Esophagus squamous epithelium (tissue), 5 donors: Measurements from ENCODE around the gene TBCD. TPM values are rescaled to one million over a fixed set of nuclear protein-coding genes. Genes with fewer than 3 reads are reported as not detected.

ENCODE experiments used
- DNase-seq: peaks from one replicate; lab custom pipeline; 2025; lab: John Stamatoyannopoulos, UW
- H3K27ac ChIP-seq, 4 donors: fragments of 200-600 bp; sonication (generic); one replicate each; pipeline ENCODE4 v1.5.1; 2016 to 2019; ENCODE audit warnings: mild to moderate bottlenecking in 1 of 4
- H3K27me3 ChIP-seq, 4 donors: fragments of 200-600 bp; sonication (generic); 1 replicate in 3 of 4; 2 replicates in 1 of 4; pipeline versions ENCODE4 v1.5.1 to v1.6.0; 2017 to 2021; ENCODE audit warnings: antibody characterized with exemption in 1 of 4
- H3K36me3 ChIP-seq, 3 donors: fragments of 200-600 bp; sonication (generic); one replicate each; pipeline ENCODE4 v1.5.1; 2016 to 2019
- H3K4me1 ChIP-seq, 3 donors: fragments of 200-600 bp; sonication (generic); one replicate each; pipeline ENCODE4 v1.5.1; 2017 to 2019
- H3K4me3 ChIP-seq, 4 donors: fragments of 200-600 bp; sonication (generic); 1 replicate in 3 of 4; 2 replicates in 1 of 4; pipeline ENCODE4 v1.5.1; 2016 to 2019; ENCODE audit warnings: mild to moderate bottlenecking in 2 of 4, moderate library complexity in 1 of 4
- H3K9me3 ChIP-seq, 3 donors: fragments of 200-600 bp; sonication (generic); one replicate each; pipeline ENCODE4 v1.5.1; 2016 to 2019
- POLR2A ChIP-seq, 4 donors: fragments of 450-650 bp; IDR thresholded peaks; one replicate each; pipeline ENCODE4 v1.6.1; 2017; ENCODE audit warnings: antibody characterized with exemption in 4 of 4, mild to moderate bottlenecking in 4 of 4, moderate library complexity in 3 of 4
- WGBS, 2 donors: methylation state at CpG; one replicate each; pipeline ENCODE4 v1.1.5; 2018; 5-methylcytosine and 5-hydroxymethylcytosine counted together
- intact Hi-C: fragments of 100-400 bp; cut with DNase I; formaldehyde crosslinking; loops from one replicate; pipeline ENCODE4 v1.15.0; 2022
- total RNA-seq, 4 donors: library from RNA; depleted of rRNA; stranded (reverse); fragments of >200 nt; gene quantifications; one replicate each; pipeline ENCODE4 v1.1.0, GENCODE V29; 2016
- TF ChIP-seq, protein P1 (sequence below), 6 experiments: fragments of 450-650 bp in 4 of 6; fragments of 200-600 bp in 2 of 6; sonication (generic) in 2 of 6; IDR thresholded peaks; one replicate each; pipeline ENCODE4 v1.5.1; 2016 to 2019; ENCODE audit warnings: antibody characterized with exemption in 6 of 6, mild to moderate bottlenecking in 4 of 6, moderate library complexity in 4 of 6
- donor health status: DM: yes; HTN: yes; CAD: no.

Gene TBCD
- total RNA-seq, 4 donors from 2014 or later, result 38.8 to 58.3 (median 55.0) TPM

- 96 to 100% methylated on average over 2 to 7 of the region's 8 CpGs for WGBS, 2 donors
- intact Hi-C loops, result no loop called here
- Histone ChIP-seq H3K36me3 (peaks cover 0 to 7% (median 0%) of the 10 kb centered on the region in 3 donors), H3K4me3 (no peak overlapping the region), H3K27me3 (no peaks in the 10 kb centered on the region), H3K27ac (no peak overlapping the region), H3K4me1 (no peaks in the 10 kb centered on the region), H3K9me3 (peaks cover 0 to 39% (median 7%) of the 10 kb centered on the region in 3 donors)
- TF ChIP-seq, protein P1, sequence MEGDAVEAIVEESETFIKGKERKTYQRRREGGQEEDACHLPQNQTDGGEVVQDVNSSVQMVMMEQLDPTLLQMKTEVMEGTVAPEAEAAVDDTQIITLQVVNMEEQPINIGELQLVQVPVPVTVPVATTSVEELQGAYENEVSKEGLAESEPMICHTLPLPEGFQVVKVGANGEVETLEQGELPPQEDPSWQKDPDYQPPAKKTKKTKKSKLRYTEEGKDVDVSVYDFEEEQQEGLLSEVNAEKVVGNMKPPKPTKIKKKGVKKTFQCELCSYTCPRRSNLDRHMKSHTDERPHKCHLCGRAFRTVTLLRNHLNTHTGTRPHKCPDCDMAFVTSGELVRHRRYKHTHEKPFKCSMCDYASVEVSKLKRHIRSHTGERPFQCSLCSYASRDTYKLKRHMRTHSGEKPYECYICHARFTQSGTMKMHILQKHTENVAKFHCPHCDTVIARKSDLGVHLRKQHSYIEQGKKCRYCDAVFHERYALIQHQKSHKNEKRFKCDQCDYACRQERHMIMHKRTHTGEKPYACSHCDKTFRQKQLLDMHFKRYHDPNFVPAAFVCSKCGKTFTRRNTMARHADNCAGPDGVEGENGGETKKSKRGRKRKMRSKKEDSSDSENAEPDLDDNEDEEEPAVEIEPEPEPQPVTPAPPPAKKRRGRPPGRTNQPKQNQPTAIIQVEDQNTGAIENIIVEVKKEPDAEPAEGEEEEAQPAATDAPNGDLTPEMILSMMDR (IDR thresholded peaks at IDR 0.05), result no peak
- TF ChIP-seq POLR2A (IDR thresholded peaks at IDR 0.05), result no peak
- DNase-seq, result no peak
Observed at GRCh38 chr17:82957469-82957795, 205.6 kb downstream of the TBCD start.

GRCh38 chr17:82957961-82958561, 206.2 kb downstream of the TBCD start:
- no peak overlapping the region for H3K4me3 ChIP-seq
- no peak overlapping the region for H3K27ac ChIP-seq
- 80 to 91% methylated on average over 1 to 7 of the region's 30 CpGs for WGBS, 2 donors
- intact Hi-C loops, result no loop called here
- TF ChIP-seq, protein P1 (IDR thresholded peaks at IDR 0.05), result no peak
- no peak for TF ChIP-seq POLR2A (IDR thresholded peaks at IDR 0.05)
- DNase-seq, result no peak
- H3K36me3 ChIP-seq, result peaks cover 0 to 7% (median 0%) of the 10 kb centered on the region in 3 donors
- peaks cover 0 to 5% (median 3%) of the 10 kb centered on the region in 3 donors for H3K4me1 ChIP-seq
- H3K27me3 ChIP-seq, result no peaks in the 10 kb centered on the region
- H3K9me3 ChIP-seq, result peaks cover 0 to 33% (median under 1%) of the 10 kb centered on the region in 3 donors

GRCh38 chr17:82959242-82959930, 207.5 kb downstream of the TBCD start:
- no peak overlapping the region for H3K27ac ChIP-seq
- peaks cover 0 to 7% (median 0%) of the 10 kb centered on the region in 3 donors for H3K36me3 ChIP-seq
- no peak for TF ChIP-seq POLR2A (IDR thresholded peaks at IDR 0.05)
- TF ChIP-seq, protein P1 (IDR thresholded peaks at IDR 0.05), result no peak
- peaks cover 0 to 14% (median 8%) of the 10 kb centered on the region in 3 donors for H3K4me1 ChIP-seq
- DNase-seq, result no peak
- H3K27me3 ChIP-seq, result no peaks in the 10 kb centered on the region
- H3K4me3 ChIP-seq, result no peak overlapping the region
- WGBS, 2 donors, result 91 to 95% methylated on average over 14 to 21 of the region's 28 CpGs
- intact Hi-C loops, result no loop called here
- peaks cover 0 to 20% (median 0%) of the 10 kb centered on the region in 3 donors for H3K9me3 ChIP-seq

DNA sequence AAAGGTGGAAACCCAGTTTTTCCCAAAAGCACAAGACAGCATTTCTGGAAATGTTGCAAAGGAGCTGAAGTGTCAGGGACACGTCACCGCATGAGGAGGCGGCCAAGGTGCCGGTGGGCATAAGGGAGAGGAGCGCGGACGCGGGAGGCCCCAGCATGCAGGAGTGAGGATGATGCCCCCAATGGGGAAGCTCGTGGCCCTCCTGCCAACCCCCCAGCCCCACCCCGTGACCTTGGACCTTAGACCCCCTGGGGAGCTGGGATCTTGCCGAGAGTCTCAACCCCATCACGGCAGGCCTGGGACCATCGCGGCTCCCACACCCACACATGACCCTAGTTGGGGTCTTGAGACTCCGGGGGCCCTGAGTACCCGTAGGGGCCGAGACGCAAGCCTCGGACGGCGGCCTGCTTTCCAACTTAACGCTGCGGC, 208.1 kb downstream of the TBCD start:
- H3K36me3 ChIP-seq, result peaks cover 0 to 7% (median 0%) of the 10 kb centered on the region in 3 donors
- H3K27me3 ChIP-seq, result no peaks in the 10 kb centered on the region
- WGBS, 2 donors, result 85 to 95% methylated on average over 7 to 8 of the region's 23 CpGs
- peaks cover 0 to 14% (median 8%) of the 10 kb centered on the region in 3 donors for H3K4me1 ChIP-seq
- DNase-seq, result no peak
- intact Hi-C loops, result no loop called here
- TF ChIP-seq POLR2A (IDR thresholded peaks at IDR 0.05), result no peak
- no peak overlapping the region for H3K4me3 ChIP-seq
- no peak overlapping the region for H3K27ac ChIP-seq
- H3K9me3 ChIP-seq, result peaks cover 0 to 13% (median 0%) of the 10 kb centered on the region in 3 donors

- TF ChIP-seq, protein P1 (IDR thresholded peaks at IDR 0.05), result no peak
- TF ChIP-seq POLR2A (IDR thresholded peaks at IDR 0.05), result no peak
- DNase-seq, result no peak
- H3K27me3 ChIP-seq, result no peaks in the 10 kb centered on the region
- no peak overlapping the region for H3K4me3 ChIP-seq
- WGBS, 2 donors, result 97 to 100% methylated on average over 12 to 15 of the region's 67 CpGs
- H3K9me3 ChIP-seq, result peaks cover 0 to 7% (median 0%) of the 10 kb centered on the region in 3 donors
- H3K36me3 ChIP-seq, result peaks cover 0 to 7% (median 0%) of the 10 kb centered on the region in 3 donors
- intact Hi-C loops, result no loop called here
- H3K4me1 ChIP-seq, result peaks cover 0 to 14% (median 8%) of the 10 kb centered on the region in 3 donors
- H3K27ac ChIP-seq, result no peak overlapping the region
Observed at GRCh38 chr17:82960419-82961271, 208.8 kb downstream of the TBCD start.
